ENCODE measurements around the gene DGAT2.
A peak's percentile ranks its signal among the peaks of the same experiment; 100 is the strongest.

The DGAT2 gene

DNA sequence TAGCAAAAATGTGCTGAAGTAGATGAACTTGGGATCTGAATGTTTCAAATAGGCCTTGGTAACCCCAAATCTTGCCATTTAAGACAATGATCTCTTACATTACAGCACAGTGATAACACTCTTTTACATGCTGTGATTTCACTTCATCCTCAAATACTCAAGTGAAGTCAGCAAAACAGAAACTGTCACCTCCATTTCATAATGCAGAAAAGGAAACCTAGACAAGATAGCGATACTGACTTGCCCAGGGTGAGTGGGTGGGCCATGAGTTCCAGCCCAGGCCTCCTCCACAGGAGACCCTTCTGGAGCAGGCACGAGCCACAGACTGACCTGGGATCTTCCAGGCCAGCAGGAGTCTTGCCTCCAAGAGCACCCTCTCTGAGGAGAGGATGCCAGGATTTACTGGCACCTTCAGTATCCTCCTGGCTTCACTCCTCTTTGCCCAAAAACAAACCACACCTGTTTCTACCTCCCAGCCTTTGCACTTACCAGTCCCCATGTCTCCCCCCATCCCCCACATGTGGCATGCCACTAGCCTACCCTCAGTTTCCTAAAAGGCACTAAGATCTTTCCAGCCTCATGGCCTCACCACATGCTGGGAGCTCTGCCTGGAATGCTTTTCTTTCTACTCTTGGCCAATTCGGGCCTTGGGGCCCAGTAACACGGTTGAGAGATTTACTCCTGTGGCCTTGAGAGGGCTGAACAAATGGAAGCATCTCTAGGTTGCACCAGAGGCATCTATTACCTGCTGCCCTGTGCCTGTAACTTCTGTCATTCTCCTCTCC, 1.9 kb upstream of the DGAT2 start:
- peak; percentile 23 for DNase-seq (ENCODE audit: low read depth)
- TF ChIP-seq, protein P1, sequence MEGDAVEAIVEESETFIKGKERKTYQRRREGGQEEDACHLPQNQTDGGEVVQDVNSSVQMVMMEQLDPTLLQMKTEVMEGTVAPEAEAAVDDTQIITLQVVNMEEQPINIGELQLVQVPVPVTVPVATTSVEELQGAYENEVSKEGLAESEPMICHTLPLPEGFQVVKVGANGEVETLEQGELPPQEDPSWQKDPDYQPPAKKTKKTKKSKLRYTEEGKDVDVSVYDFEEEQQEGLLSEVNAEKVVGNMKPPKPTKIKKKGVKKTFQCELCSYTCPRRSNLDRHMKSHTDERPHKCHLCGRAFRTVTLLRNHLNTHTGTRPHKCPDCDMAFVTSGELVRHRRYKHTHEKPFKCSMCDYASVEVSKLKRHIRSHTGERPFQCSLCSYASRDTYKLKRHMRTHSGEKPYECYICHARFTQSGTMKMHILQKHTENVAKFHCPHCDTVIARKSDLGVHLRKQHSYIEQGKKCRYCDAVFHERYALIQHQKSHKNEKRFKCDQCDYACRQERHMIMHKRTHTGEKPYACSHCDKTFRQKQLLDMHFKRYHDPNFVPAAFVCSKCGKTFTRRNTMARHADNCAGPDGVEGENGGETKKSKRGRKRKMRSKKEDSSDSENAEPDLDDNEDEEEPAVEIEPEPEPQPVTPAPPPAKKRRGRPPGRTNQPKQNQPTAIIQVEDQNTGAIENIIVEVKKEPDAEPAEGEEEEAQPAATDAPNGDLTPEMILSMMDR (conservative IDR thresholded peaks at IDR 0.05; ENCODE audit: low read depth, low read length): no peak
- no peak overlapping the region for H3K4me3 ChIP-seq (ENCODE audit: low read depth, low read length)

DNA sequence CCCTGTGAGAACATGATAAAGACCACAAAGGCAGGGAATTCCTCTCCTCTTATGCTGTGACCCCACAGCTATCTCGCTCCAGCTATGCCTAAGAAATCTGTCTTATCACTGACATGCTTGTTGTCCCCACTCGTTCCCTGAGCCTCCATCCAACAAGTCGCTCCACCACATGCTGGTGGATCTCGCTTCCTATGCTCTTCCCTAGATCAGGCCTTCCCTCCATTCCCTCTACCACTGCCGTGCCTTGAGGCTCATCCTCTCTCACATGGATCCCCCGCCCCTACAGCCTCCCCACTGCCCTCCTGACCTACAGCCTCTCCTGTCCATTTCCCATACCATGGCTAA, 1.4 kb upstream of the DGAT2 start:
- no peak overlapping the region for H3K4me3 ChIP-seq (ENCODE audit: low read depth, low read length)
- DNase-seq (ENCODE audit: low read depth): no peak
- TF ChIP-seq, protein P1 (conservative IDR thresholded peaks at IDR 0.05; ENCODE audit: low read depth, low read length): no peak

DNA sequence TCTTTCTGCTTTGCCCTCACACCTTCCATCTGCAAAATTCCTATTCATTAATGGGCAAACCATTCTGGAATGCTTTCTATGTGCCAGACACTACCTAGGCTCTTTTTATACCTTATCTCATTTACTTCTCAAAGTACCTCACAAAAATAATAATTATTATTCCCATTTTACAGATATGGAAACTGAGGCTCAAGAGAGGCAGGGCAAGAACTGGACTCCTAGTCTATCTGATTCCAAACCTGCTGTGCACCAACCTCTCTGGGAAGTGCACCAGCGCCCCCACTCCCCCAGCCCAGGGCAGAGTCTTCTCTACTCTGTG, 826 bp upstream of the DGAT2 start:
- no peak overlapping the region for H3K4me3 ChIP-seq (ENCODE audit: low read depth, low read length)
- DNase-seq (ENCODE audit: low read depth): no peak
- TF ChIP-seq, protein P1 (conservative IDR thresholded peaks at IDR 0.05; ENCODE audit: low read depth, low read length): no peak

DNA sequence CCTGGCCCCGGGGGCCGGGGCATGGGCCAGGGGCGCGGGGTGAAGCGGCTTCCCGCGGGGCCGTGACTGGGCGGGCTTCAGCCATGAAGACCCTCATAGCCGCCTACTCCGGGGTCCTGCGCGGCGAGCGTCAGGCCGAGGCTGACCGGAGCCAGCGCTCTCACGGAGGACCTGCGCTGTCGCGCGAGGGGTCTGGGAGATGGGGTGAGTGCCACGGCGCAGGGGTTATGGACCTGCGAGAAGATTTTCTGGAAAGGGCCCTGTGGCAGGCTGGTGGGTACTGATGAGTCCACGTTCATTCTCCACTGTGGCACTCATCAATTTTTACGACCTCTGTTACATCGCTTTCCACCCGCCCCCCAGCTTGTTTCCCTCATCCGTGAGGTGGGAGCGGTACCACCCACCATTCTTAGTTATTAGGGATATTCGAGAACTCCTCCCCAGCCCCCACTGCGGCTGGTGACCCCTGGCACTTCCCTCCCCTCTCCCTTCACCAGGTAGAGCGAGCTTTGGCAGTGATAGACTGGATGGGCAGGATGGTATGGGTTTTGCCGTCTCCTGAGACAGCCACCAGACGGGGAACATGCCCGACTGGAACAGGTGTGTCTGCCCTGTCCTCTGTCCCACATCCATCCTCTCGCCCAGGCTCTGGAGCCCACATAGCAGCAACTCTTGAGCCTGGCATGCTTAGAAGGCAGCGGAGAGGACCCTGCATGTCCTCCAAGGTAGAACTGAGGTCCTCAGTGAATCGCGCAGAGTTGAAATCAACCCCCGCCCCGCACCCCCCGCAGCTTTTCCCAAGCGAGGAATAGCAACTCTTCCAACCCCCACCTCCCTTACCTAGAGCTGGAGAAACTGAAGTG, 562 bp downstream of the DGAT2 start:
- TF ChIP-seq, protein P1 (conservative IDR thresholded peaks at IDR 0.05; ENCODE audit: low read depth, low read length): no peak
- no peak for DNase-seq (ENCODE audit: low read depth)
- H3K4me3 ChIP-seq (ENCODE audit: low read depth, low read length): peak overlapping the region; percentile 54

DNA sequence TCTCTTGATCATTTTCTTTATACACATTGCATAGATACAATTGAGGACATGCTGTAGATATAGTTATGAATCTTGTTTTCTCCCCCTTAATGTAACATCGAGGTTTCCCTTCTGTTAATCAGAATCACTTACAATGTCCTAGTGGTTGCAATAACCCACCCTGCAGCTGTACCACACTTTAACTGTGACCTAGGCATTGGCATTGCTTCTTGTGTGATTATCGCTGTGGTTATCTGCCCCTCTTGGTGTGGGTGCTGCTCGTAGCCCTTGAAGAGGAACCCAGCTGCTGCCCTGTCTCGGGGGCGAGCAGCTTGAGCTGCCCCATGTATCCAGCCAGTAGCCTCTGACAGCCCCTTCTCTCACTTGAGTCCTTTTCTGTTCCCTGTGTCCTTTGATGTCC, 1.5 kb downstream of the DGAT2 start:
- TF ChIP-seq, protein P1 (conservative IDR thresholded peaks at IDR 0.05; ENCODE audit: low read depth, low read length): no peak
- no peak for DNase-seq (ENCODE audit: low read depth)
- H3K4me3 ChIP-seq (ENCODE audit: low read depth, low read length): no peak overlapping the region

DNA sequence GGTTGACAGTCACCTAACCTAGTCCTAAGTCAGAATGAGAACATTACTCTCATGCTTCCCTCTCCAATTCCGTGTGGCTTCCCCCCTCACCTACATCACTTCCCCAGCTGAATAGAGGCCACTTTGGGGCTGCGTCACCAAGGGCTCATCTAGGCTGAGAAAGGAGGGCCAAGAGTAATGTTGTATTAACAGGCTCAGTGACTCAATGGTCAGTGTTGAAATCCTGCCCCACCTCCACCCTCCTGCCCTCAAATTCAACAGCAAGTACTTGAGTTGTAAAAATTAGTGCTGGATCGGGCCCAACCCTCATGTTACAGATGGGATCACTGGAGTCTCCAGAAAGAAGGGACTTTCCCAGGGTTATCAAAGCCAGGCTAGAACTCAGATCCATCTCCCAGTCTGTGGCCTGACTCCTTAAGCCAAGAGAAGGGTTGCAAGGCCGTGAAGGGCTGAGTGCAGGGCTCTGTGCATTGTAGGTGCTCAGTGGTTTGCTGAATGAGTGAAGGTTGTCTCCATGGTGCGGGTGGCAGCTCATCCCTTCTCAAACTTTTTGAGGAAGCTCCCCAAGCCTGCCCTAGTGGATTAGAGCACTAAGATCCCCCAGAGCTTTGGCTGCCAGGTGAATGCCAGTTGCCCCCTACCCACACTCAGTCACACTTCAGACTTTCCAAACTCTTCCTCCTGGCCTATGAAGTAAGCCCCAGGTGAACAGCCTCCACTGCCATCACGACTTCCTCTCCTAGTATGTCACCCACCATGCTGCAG, 3.2 kb downstream of the DGAT2 start:
- peak; percentile 79 for DNase-seq (ENCODE audit: low read depth)
- H3K4me3 ChIP-seq (ENCODE audit: low read depth, low read length): no peak overlapping the region
- TF ChIP-seq, protein P1 (conservative IDR thresholded peaks at IDR 0.05; ENCODE audit: low read depth, low read length): no peak
